ENCODE data around the gene SHH.

Gene SHH
- total RNA-seq: 0 reads per million in 3 experiments

GRCh38 chr7:155811895-155812761, at the start of gene SHH:
Gene SHH, minus strand, starts transcription at chr7:155812463. Its CDS starts 341 bp downstream, at chr7:155812122.
- DNase-seq: no peak

GRCh38 chr7:155861480-155861868, 49.2 kb upstream of the SHH start:
- no peak for DNase-seq

GRCh38 chr7:155860840-155861479, 48.7 kb upstream of the SHH start:
- DNase-seq: no peak

- DNase-seq: no peak
Measured at GRCh38 chr7:155860461-155860839, 48.2 kb upstream of the SHH start.

GRCh38 chr7:155858521-155859061, 46.3 kb upstream of the SHH start:
- DNase-seq: no peak

- DNase-seq: no peak
Measured at GRCh38 chr7:155857141-155857540, 44.9 kb upstream of the SHH start.

GRCh38 chr7:155856656-155857055, 44.4 kb upstream of the SHH start:
- DNase-seq: no peak

GRCh38 chr7:155852426-155853301, 40.4 kb upstream of the SHH start:
- DNase-seq: no peak

- DNase-seq: no peak
Measured at GRCh38 chr7:155851892-155852291, 39.6 kb upstream of the SHH start.

- no peak for DNase-seq
Measured at GRCh38 chr7:155850766-155851678, 38.8 kb upstream of the SHH start.

GRCh38 chr7:155850001-155850436, 37.8 kb upstream of the SHH start:
- no peak for DNase-seq

GRCh38 chr7:155848691-155849669, 36.7 kb upstream of the SHH start:
- no peak for DNase-seq

GRCh38 chr7:155847821-155848435, 35.7 kb upstream of the SHH start:
- no peak for DNase-seq

- no peak for DNase-seq
Measured at GRCh38 chr7:155846936-155847335, 34.7 kb upstream of the SHH start.

GRCh38 chr7:155846156-155846555, 33.9 kb upstream of the SHH start:
- no peak for DNase-seq

GRCh38 chr7:155845226-155845625, 33.0 kb upstream of the SHH start:
- DNase-seq: no peak

- no peak for DNase-seq
Measured at GRCh38 chr7:155844526-155844925, 32.3 kb upstream of the SHH start.

- no peak for DNase-seq
Measured at GRCh38 chr7:155844019-155844453, 31.8 kb upstream of the SHH start.

- no peak for DNase-seq
Measured at GRCh38 chr7:155843426-155844018, 31.3 kb upstream of the SHH start.
